NCI-H524 (cell line): ENCODE results near the gene CLDN19.
"Not testable (repeated sequence)": the region's sequence is repeated elsewhere in the genome, so short reads cannot be mapped to it uniquely, and the experiment has no call there.

ENCODE experiments used
- DNase-seq, 2 experiments: peaks; one replicate each; lab custom pipeline; 2025; lab: John Stamatoyannopoulos, UW

Gene CLDN19

DNA sequence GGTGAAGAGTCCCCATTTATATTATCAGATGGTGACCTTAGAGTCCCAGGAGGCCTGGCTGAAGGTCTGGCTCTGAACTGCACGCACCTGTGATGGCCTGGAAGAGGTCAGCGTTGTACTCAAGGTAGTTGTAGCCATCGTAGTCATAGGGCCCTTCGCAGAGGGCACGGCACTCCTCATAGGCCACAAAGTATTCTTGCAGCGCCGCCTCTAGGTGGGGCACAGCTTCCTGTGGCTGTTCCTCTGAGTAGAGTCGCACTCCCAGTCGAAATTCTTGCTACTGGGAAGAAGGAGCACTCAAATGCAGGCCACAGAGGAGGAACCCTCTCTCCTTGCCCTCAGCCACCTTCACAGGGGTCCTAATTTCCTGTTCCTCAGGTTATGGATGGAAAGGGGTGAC is 19.1 kb upstream of the CLDN19 start:
- DNase-seq: no peak

DNA sequence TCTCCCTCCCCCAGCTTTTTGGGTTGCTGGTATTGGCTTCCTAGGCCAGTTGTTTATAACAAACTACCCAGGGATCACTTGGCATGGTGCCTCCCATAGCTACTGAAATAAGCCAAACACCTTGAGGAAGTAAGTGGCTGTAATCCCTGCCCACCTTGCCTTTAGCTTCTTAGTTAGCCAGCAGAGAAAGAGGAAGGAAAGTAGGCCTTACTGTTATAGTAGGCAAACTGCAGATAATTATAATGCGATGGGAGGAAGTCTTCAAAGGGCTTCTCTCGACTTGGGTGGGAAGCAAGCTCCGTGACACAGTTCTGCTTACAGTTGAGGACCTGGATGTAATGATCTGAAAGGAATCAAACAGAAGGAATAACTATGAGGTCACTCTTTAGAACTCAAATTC is 18.6 kb upstream of the CLDN19 start:
- no peak for DNase-seq

DNA sequence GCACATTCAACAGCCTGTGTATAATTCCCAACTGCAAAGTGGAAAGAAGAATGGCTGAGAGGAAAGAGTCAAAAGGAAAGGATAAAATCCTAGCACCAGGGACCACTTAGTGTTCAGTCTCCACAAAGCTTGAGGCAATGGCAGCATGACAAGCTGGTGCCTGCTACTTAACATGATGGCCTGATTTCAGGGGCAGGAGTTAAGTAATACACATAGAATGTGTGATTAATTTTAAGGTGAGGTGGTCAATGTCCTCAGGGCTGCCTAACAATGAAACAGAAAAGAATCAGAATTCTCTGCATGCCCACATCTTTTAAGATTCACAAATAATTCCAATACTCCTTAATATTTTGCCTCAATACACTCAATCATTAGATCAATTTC is 17.8 kb upstream of the CLDN19 start:
- no peak for DNase-seq

DNA sequence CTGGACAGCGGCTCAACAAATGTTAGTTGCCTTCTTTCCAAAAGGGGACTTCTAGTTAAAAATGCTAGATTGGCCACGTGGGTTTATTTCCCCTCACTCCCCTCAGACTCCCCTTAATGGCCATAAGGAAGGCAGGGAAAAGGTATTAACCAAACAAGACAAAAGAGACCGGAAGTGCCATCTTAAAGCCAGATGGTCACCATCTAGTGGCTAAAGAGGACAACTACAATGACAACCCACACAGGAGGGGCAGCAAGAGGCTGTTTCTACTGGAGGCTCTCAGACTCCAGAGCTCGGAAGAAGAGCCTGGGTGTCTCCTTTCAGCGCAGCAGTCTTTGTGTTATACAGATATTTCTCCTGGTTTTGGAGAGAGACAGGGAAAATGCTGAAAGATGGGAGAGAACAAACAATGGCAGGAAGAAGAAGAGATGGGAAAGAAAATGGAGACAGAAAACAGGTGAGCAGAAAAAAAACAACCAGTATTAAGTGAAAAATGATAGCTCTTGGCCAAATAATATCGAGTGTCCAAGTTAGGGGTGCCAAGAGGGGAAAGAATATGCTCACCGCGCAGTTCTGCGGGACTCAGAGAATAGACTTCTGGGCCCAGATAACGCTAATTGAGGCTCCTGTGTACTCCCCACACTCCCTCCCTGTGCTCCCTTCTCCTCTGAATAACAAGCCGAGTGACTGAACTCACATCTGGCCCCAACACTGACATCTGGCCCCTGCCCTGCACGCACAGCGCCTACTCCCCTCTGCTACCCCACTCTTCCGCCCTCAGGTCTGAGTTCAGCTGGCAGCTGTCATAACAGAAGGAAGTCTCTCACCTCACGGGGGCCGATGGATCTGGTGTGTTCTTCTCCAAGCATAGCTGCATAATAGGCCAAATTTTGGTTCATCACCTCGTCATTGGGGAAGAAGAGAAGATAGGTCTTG is 17.2 kb upstream of the CLDN19 start:
- DNase-seq: peak; percentile 72 to 82

DNA sequence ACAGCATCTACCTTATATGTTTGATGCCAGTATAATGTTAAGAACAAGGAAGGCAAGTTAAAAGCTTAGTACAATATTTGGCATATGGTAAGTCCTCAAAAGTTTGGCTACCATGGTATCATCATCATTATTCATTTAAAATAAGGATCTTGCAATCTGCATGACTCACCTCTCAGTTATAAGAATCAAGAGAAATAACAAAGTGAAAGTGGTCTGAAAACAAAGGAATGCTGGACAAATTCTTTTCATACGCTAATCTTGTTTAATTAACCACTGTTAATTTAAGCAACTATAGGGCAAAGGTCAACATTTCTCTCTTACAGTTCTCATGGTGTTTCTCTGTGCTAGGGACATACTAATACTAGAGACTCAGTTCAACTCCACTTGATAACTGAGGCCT is 13.0 kb upstream of the CLDN19 start:
- no peak for DNase-seq

DNA sequence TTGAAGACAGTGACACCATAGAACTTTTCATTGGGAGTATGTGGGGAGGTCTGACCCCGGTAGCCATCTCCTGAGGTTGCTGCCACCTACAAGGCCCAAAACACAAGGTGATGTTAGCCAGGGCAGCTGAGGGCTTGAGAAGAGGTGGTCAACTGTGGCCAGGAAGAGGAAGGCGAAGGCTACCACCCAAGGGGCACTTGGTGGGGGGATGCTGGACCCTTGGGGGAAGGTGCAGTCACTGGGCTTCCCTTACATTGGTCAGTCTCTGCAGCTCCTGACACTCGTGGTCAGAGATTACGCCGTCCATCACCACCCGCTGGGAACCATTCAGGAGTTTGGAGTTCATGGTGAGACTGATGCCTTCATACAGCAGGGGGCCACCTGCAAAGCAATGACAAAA is 12.2 kb upstream of the CLDN19 start:
- DNase-seq: no peak

DNA sequence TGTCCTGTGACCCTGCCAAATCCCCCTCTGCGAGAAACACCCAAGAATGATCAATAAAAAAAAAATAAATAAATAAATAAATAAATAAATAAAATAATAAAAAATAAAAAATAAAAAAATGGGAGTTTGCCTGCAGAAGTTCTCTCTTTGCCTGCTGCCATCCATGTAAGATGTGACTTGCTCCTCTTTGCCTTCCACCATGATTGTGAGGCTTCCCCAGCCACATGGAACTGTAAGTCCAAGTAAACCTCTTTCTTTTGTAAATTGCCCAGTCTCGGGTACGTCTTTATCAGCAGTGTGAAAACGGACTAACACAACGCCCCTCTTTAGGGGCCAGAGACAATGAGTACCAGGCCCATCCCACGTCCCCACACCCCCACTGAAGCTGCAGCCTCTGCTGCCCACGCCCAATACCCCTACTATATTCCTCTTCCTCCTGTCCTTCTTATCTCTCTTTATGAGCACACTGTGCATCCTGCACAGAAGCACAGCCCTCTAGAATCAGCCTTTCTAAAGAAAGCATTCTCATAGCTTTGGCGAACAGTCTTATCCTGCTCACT is 11.6 kb upstream of the CLDN19 start:
- not testable (repeated sequence) for DNase-seq

DNA sequence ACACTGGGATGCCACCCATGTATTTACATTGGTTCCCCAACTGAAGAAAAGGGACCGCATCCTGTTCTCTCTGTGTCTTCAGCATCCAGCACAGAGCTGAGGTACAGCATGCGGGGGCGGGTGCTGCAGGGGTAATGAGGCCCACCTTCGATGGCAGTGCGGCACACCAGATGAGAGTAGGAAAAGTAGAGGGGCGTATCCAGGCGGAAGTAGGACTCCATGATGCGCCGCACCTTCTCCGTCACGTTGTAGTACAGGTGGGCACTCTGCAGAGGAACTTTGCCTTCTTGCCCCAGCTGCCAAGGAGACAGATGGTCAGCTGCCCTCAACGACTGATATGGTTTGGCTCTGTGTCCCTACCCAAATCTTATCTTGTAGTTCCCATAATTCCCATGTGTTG is 10.0 kb upstream of the CLDN19 start:
- no peak for DNase-seq

DNA sequence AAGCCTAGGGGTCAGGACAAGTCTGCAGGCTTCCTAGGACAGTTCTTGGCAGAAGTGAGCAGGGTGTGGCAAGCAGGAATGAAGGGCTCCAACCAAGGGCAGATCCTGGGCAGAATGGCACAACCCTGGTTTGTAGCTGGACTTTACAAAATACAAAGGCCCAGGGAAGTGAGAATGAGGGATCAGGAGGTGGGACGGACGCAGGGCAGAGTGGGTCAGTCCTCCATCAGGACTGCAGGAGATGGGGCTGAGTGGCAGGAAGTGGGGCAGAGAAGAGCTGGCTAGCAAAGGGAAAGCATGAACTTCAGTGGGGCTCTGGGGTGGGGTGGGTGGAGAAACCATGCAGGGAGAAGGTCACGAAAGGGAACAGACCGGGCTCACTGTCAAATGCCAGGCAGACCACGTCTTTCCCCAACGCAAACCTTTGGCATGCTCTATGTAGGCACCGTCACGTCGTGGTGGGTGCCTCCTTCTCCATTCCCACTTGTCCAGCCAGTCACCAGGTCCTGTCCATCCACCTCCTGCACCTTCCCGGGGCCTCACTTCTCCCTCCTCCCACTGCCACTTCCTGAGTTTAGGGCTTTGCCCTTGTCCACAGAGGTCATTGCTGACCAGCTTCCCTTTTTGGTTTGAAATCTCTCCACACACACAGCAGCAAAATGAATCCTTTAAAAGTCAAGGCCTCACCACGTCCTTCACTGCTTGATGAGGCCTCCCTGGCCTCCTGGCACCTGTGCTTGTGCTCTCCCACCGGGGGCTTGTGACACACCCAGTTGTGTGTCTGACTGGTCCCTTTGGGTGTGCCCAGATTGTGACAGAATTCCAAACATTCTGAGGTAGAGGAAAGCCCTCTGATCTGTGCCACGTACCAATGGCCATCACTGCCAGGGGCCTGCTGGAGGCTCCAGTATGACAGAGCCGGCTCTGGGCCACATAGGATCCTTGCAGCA is 8.7 kb upstream of the CLDN19 start:
- no peak for DNase-seq

DNA sequence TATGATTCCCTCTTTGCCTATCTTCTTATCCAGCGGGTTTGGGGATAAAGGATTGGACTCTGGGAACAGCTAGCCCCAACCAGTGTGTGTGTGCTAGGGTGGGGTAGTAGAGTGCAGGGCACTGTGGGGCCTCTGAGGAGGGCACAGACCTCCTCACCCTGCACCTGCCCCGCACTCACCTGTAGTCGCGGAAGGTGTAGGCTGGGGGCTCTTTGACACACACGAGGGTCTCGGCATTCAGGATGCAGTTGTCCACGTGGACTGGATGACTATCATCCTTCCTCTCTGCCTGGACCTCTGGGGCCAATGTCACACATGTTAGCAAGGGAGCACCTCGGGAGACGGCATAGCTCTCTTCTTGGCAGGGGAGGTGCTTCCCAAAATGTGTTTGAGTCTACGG is 8.0 kb upstream of the CLDN19 start:
- DNase-seq: no peak

DNA sequence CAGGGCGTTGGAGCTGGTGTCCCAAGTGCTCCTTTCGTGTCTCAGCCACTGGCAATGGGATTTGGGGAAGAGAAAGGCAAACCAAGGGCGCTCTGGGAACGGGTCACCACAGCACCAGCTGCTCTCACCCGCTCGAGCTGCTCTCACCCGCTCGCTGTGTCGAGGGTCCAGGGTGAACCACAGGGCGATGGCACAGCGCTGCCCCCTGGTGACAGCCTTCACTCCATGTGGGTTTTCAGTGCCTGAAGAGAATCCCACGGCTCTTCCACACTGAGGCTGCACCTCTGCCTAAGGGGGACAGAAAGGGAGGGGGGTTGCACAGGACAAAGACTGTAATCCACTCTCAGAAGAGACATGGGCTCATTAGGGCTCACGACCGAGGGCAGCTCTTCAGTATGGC is 7.1 kb upstream of the CLDN19 start:
- DNase-seq: peak; percentile 30 to 64

DNA sequence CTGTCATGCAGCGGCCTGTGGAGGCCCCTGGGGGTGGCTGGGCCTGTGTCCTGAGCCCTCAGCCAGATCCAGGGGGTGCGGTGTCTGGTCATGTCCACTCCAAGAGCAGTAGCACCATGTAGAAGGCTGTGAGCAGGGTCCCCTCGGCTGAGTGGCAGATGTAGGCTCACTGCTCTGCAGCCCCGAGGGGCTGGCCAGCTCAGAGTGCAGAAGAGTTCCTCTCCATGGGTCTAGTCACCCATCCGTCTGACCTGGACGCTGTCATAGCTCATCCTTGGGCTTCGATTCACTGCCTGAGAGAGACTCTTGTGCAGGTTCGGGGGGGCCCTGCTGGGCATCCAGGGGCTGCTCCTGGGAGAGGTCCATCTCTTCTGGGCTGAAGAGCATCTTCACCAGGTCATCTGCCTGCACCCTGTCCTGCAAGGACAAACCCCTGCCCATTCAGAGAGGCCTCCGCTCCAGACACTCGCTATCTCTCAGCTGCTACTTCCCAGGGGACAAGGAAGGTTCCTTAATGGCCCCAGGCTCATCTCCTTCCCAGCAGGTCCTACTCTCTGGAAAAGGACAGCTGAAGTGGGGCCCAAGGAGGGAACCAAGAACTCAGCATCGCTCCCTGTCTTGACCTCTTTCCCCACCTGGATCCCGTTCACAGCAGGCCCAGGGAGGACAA is 6.5 kb upstream of the CLDN19 start:
- no peak for DNase-seq

DNA sequence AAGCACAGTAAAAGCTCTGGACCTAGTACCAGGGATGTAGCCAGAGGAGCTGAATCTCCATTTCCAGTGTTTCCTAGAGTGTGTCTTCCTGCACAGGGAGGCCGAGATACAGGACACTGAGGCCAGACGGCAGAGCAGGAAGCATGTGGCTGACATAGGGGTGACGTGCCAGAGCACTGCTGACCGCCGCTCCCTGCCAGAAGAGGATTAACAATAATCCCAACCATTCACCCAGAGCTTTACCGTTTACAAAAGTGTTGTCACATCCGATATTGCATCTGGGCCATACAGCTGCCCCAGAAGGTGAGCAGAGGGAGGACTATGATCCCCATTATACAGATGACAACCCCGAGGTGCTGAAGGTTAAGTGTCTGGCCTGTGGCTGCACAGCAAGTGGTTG is 5.8 kb upstream of the CLDN19 start:
- peak in 1 of 2 experiments; percentile 47 for DNase-seq

DNA sequence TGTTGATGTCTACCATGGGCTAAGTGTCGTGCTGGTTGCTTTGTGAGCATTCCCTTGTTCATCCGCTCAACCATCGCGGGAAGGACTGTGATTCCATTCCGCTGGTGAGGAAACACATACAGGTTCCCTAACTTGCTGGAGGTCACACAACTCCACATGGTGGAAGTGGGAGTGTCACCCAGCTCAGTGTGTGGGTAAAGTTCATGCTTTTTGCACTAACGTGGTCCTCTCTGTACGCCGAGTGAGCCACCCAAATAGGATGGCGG is 4.0 kb upstream of the CLDN19 start:
- no peak for DNase-seq

DNA sequence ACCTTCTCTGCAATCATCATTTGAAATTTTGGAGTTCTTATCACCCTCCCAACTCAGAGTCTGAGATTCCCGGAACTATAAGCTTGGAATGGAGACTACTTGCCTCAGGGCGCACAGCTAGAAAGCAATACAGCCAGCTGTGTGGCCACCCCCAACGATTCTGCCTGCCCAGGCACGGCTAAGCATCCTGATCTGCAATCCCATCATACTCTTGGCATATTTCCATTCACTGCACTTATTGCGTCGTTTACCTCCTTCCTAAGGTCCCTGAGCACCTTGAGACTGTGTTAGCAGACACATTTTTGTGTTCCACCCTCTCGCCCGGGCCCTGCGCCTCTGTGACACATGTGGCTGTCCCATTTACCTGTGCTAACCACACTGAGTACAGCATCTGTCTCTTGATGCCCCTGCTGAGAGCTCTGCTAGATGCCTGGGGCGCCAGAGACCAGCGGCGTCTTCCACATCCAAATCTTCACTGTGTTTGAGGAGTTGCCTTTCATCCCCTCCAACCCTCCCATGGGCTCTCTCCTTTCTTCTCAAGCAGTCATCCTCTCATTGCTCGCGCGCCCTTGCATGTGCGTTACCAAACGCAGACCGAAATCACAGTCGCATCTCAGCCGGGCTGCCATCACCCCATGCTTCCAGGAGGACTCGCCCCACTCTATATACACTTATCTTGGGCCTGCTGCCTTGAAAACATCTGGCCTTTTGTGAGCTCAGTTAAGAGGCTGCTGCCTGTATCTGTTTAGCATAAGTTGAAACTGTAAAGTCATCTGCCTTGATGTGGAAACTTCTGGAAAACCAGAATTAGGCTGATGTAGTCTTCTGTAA is 3.5 kb upstream of the CLDN19 start:
- no peak for DNase-seq

DNA sequence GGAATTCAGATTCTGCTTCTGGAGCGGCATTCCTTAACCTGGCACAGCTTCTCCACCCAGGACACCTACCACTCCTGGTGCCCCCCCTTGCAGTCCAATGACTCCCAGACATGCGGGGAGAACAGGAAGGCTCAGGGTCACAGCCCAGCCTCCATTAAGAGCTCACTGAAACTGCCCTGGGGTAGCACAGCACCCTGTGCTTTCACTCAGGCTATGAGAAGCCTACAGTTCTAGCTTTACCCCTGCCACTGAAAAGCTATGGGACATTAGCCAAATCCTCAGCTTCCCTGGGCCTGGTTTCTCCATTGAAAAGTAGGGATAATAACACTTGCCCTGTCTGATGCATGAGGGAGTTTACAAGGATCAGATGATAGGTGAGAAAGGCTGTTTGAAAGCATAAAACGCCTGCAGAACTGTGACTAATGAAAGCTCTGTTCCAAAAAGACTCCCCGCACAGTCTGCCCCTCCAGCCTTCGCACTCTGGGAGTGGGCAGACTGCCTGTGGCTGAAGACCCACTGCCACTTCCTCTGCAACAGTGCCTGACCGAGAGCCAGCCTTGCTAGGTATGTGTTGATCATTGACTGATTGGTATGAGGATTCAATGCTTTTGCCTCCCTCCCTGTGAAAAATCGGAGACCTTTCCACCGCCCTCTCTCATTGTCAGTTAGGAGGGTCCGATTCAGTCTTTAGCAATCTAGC is 2.7 kb upstream of the CLDN19 start:
- no peak for DNase-seq

DNA sequence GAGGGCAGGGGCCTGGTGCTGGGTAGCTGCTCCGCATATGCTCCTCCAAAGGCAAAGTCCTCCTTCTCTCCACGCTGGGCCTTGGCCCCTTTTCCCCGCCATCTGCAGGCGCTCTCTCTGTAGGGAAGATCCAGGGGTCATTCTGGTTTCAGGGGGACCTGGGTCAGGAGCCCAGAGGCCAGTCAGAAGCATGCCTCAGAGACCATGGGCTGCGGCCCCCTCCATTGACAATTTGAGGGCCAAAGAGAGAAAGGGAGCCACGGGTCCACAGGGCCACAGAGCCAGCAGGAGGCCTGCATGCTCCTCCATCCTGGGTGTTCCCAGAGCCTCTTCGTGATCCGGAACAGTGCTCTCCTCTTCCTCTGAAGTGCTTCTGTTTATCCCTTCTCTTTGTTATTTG is 2.1 kb upstream of the CLDN19 start:
- no peak for DNase-seq

DNA sequence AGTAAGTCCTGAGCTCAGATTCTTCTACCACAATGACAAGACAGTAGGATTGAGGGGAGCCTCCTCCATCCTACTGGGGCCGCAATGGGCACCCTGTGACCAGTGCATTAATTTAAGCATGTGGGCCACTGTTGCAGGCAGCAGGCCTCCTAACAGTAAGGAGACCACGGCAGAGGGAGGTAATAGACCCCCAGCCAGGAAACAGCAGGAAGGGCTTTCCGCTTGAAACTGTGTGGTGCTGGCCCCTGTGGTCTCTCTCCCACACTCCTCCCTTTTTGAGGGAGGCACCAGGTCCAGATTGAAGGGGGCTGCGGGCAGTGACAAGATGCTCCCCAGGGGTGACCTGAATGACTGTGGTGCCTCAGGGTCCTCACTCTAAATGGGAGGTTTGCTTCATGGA is 1.7 kb upstream of the CLDN19 start:
- DNase-seq: no peak

DNA sequence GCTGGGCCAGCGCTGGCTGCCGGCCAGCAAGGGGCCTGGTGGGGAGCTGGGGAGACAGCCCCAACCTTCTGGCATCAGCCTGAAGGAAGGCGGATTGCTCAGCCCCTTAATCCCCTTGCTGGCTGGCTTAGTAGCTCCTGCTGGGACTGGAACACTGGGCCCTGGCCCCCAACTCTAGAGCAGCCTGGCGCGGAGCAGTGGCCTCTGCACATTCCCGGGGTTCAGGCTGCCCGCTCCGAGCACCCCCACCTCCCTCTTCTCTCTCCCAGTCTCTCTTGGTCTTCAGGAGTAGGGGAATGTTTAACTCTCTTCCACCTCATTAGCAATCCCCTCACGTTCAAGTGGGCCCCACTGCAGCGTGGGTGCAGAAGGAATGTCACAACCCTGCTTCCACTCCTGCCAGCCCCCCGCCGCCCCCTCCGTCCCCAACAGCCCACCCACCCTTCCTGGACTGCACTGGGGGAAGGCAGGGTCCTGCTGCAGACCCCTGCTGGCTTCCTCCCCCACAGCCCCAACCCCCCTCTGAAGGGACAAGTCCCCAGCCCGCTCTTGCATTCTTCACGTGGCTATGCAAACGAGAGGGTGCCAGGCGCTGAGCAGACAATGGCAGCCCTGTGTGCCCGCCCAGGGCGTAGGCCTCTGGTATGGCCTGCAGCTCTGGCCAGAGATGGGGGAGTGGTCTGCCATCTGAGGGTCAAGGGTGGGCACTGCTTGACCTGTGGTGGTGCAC is 980 bp upstream of the CLDN19 start:
- DNase-seq: peak in 1 of 2 experiments; percentile 51

DNA sequence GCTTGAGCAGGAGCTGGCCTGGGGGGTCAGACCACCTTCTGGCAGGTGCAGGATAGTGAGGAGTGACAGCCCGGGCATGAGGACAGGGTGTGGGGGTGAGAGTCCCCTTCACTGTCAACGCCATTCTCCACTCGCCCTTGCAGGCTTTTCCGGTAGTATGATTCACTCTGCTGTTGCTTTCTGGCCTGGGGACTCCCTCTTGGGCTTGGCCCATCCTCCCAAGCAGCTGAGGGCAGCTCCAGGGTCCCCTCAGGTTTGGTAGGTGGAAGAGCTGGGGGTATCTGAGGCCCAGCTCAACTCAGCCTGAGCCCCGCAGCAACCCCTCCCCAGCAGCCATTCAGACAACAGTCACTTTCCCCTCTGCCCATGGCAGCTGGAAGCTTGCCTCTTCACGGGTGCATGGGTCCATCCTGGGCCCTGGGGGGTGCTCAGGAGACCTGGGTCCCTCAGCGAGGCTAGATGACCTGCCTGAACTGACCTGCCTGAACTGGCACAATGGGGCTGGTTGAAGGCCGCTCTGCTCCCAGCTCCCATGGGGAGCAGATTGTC is 1.3 kb downstream of the CLDN19 start:
- no peak for DNase-seq
